DOHH2 (cell line): ENCODE results near the gene TM9SF4.

ENCODE experiments used
- H3F3A ChIP-seq: fragments of 200-600 bp; sonication (generic), shearing (Covaris generic); 2 replicates; pipeline ENCODE4 v1.6.0; 2016; ENCODE audit warnings: antibody characterized with exemption, mild to moderate bottlenecking; ENCODE audit not compliant: control insufficient read depth, insufficient read depth
- H3K27ac ChIP-seq: fragments of 200-600 bp; sonication (generic); 2 replicates; pipeline ENCODE4 v1.5.1; 2014; ENCODE audit warnings: low read depth, mild to moderate bottlenecking, low read length, moderate library complexity
- H3K27me3 ChIP-seq: fragments of 200-600 bp; sonication (generic); 2 replicates; pipeline ENCODE4 v1.6.1; 2014; ENCODE audit warnings: mild to moderate bottlenecking, low read length, mixed read lengths; ENCODE audit not compliant: control insufficient read depth
- H3K36me3 ChIP-seq: fragments of 200-600 bp; sonication (generic); 2 replicates; pipeline ENCODE4 v1.6.1; 2014; ENCODE audit warnings: mild to moderate bottlenecking, low read length, moderate library complexity, mixed read lengths; ENCODE audit not compliant: control insufficient read depth
- H3K4me1 ChIP-seq: fragments of 200-600 bp; sonication (generic); 2 replicates; pipeline ENCODE4 v1.6.1; 2014; ENCODE audit warnings: mild to moderate bottlenecking, low read length, mixed read lengths; ENCODE audit not compliant: control insufficient read depth
- H3K4me2 ChIP-seq: fragments of 200-600 bp; sonication (generic); 2 replicates; pipeline ENCODE4 v1.6.0; 2014; ENCODE audit warnings: mild to moderate bottlenecking, low read length, moderate library complexity
- H3K4me3 ChIP-seq: fragments of 200-600 bp; sonication (generic); 2 replicates; pipeline ENCODE4 v1.5.1; 2014; ENCODE audit warnings: mild to moderate bottlenecking, low read length, mixed read lengths
- H3K79me2 ChIP-seq: fragments of 200-600 bp; sonication (generic); 2 replicates; pipeline ENCODE4 v1.6.1; 2014; ENCODE audit warnings: mild to moderate bottlenecking, low read length, mixed read lengths; ENCODE audit not compliant: control insufficient read depth
- H3K9me2 ChIP-seq: fragments of 200-600 bp; sonication (generic); replicated peaks from 2 replicates; pipeline ENCODE4 v1.6.1; 2014; ENCODE audit warnings: mild to moderate bottlenecking, low read length, mixed read lengths; ENCODE audit not compliant: control insufficient read depth
- H3K9me3 ChIP-seq: fragments of 200-600 bp; sonication (generic); 2 replicates; pipeline ENCODE4 v1.6.1; 2014; ENCODE audit warnings: antibody characterized with exemption, low read length, mixed read lengths; ENCODE audit not compliant: control insufficient read depth, insufficient read depth
- H4K20me1 ChIP-seq: fragments of 200-600 bp; sonication (generic); 2 replicates; pipeline ENCODE4 v1.6.0; 2014; ENCODE audit warnings: low read depth, mild to moderate bottlenecking, antibody characterized with exemption, low read length, moderate library complexity; ENCODE audit not compliant: control insufficient read depth, insufficient read depth
- EZH2phosphoT487 ChIP-seq: fragments of 200-600 bp; sonication (generic); IDR thresholded peaks from 2 replicates; pipeline ENCODE4 v1.6.1; 2017; ENCODE audit warnings: borderline replicate concordance, mild to moderate bottlenecking, antibody characterized with exemption, low read length, moderate library complexity, mixed read lengths
- TF ChIP-seq, protein P1 (sequence below): fragments of 200-600 bp; sonication (generic); IDR thresholded peaks from one replicate; pipeline ENCODE4 v1.5.1; 2014; ENCODE audit warnings: antibody characterized with exemption, mild to moderate bottlenecking, low read depth, low read length; ENCODE audit not compliant: poor library complexity, severe bottlenecking

TM9SF4 gene

GRCh38 chr20:32130965-32131364 lies 21.5 kb downstream of the TM9SF4 start:
- H3K9me2 ChIP-seq: no peaks in the 10 kb centered on the region
- H3K4me1 ChIP-seq: no peaks in the 10 kb centered on the region
- TF ChIP-seq, protein P1, sequence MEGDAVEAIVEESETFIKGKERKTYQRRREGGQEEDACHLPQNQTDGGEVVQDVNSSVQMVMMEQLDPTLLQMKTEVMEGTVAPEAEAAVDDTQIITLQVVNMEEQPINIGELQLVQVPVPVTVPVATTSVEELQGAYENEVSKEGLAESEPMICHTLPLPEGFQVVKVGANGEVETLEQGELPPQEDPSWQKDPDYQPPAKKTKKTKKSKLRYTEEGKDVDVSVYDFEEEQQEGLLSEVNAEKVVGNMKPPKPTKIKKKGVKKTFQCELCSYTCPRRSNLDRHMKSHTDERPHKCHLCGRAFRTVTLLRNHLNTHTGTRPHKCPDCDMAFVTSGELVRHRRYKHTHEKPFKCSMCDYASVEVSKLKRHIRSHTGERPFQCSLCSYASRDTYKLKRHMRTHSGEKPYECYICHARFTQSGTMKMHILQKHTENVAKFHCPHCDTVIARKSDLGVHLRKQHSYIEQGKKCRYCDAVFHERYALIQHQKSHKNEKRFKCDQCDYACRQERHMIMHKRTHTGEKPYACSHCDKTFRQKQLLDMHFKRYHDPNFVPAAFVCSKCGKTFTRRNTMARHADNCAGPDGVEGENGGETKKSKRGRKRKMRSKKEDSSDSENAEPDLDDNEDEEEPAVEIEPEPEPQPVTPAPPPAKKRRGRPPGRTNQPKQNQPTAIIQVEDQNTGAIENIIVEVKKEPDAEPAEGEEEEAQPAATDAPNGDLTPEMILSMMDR: no peak
- no peak for TF ChIP-seq EZH2phosphoT487
- H3K36me3 ChIP-seq: peaks cover 29% of the 10 kb centered on the region
- no peaks in the 10 kb centered on the region for H3K27me3 ChIP-seq
- peaks cover 12% of the 10 kb centered on the region for H4K20me1 ChIP-seq
- no peak overlapping the region for H3K4me3 ChIP-seq
- H3K79me2 ChIP-seq: peaks cover 70% of the 10 kb centered on the region
- no peaks in the 10 kb centered on the region for H3F3A ChIP-seq
- no peaks in the 10 kb centered on the region for H3K9me3 ChIP-seq
- no peak overlapping the region for H3K4me2 ChIP-seq
- H3K27ac ChIP-seq: no peak overlapping the region

DNA sequence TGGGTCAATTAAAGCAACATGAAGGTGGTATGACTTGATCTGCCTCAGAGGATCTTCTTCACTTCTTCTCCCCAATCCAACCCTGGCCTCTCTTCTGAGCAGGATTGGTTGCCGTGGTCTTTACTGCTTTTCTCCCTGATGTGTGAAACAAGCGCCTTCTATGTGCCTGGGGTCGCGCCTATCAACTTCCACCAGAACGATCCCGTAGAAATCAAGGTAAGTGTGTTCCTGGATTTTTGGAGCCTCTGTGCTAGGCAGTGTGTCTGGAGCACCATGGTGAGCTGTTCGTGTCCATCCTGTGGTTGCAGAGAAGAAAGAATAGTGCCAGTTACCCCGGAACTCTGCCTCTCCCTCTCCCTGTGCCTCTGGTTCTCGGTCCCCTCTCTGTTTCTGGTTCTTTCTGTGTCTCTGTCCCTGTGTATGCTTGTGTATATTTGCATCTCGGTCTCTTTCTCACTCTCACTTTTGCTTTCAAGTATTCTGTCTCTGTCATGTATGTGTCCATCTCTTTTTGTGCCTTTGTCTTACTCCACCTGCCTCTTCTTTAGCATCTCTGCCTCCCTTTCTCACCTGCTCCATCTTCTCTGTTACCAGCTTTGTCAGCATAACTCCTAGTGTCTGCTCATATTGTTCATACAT lies 23.5 kb downstream of the TM9SF4 start:
- Histone ChIP-seq H3K4me1 (no peaks in the 10 kb centered on the region), H3K4me2 (no peak overlapping the region), H3K27ac (no peak overlapping the region), H4K20me1 (peaks cover 4% of the 10 kb centered on the region; the same call in 1 of the 2 replicates), H3K79me2 (peaks cover 50% of the 10 kb centered on the region), H3K36me3 (peaks cover 43% of the 10 kb centered on the region), H3K27me3 (no peaks in the 10 kb centered on the region), H3K9me2 (no peaks in the 10 kb centered on the region), H3K4me3 (no peak overlapping the region), H3K9me3 (no peaks in the 10 kb centered on the region), H3F3A (no peaks in the 10 kb centered on the region)
- TF ChIP-seq EZH2phosphoT487: no peak
- TF ChIP-seq, protein P1: no peak

DNA sequence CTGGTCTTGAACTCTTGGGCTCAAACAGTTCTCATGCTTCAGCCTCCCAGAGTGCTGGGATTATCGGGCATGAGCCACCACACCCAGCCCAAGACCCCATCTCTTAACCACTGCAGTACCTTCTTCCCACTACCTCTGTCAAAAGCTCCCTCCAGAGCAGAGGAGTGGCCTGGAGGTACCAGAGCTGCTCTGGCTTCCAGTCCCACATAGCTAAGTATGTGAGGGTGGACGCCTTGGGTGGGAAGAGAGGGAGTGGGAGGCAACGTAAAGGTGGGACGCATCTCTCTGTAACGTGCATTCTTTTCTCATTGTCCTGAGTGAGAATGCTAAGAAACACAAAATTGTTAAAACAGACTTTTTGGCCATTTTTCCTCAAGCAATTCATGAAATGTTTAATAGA lies 24.5 kb downstream of the TM9SF4 start:
- H4K20me1 ChIP-seq: peaks cover 4% of the 10 kb centered on the region; the same call in 1 of the 2 replicates
- no peaks in the 10 kb centered on the region for H3F3A ChIP-seq
- H3K4me3 ChIP-seq: no peak overlapping the region
- H3K79me2 ChIP-seq: peaks cover 40% of the 10 kb centered on the region
- H3K9me2 ChIP-seq: no peaks in the 10 kb centered on the region
- no peak overlapping the region for H3K27ac ChIP-seq
- no peaks in the 10 kb centered on the region for H3K27me3 ChIP-seq
- TF ChIP-seq EZH2phosphoT487: no peak
- TF ChIP-seq, protein P1: no peak
- H3K36me3 ChIP-seq: peaks cover 47% of the 10 kb centered on the region
- H3K4me2 ChIP-seq: no peak overlapping the region
- no peaks in the 10 kb centered on the region for H3K9me3 ChIP-seq
- H3K4me1 ChIP-seq: peaks cover under 1% of the 10 kb centered on the region; the same call in 1 of the 2 replicates
